Measurements from ENCODE around the gene ALPI.
"Not testable (repeated sequence)": the region's sequence is repeated elsewhere in the genome, so short reads cannot be mapped to it uniquely, and the experiment has no call there.

Gene ALPI

GRCh38 chr2:232455426-232456255, at the start of gene ALPI:
Gene ALPI, plus strand, starts transcription at chr2:232456153. Its CDS starts 47 bp downstream, at chr2:232456200.
- DNase-seq (ENCODE audit: low read depth) = no peak

- DNase-seq (ENCODE audit: low read depth) = no peak
These were observed 49.2 kb upstream of the ALPI start, which contains the start of gene ALPG for GRCh38 chr2:232406556-232407310. Gene ALPG, plus strand, starts transcription at chr2:232406844. Its CDS starts 51 bp downstream, at chr2:232406895.

- DNase-seq (ENCODE audit: low read depth) = not testable (repeated sequence)
These were observed 48.4 kb upstream of the ALPI start for GRCh38 chr2:232407428-232408150.

GRCh38 chr2:232408269-232408668, 47.7 kb upstream of the ALPI start:
- DNase-seq (ENCODE audit: low read depth) = not testable (repeated sequence)

- DNase-seq (ENCODE audit: low read depth) = not testable (repeated sequence)
These were observed 46.3 kb upstream of the ALPI start for GRCh38 chr2:232409617-232410016.

- DNase-seq (ENCODE audit: low read depth) = no peak
These were observed 45.6 kb upstream of the ALPI start for GRCh38 chr2:232410238-232410900.

DNA sequence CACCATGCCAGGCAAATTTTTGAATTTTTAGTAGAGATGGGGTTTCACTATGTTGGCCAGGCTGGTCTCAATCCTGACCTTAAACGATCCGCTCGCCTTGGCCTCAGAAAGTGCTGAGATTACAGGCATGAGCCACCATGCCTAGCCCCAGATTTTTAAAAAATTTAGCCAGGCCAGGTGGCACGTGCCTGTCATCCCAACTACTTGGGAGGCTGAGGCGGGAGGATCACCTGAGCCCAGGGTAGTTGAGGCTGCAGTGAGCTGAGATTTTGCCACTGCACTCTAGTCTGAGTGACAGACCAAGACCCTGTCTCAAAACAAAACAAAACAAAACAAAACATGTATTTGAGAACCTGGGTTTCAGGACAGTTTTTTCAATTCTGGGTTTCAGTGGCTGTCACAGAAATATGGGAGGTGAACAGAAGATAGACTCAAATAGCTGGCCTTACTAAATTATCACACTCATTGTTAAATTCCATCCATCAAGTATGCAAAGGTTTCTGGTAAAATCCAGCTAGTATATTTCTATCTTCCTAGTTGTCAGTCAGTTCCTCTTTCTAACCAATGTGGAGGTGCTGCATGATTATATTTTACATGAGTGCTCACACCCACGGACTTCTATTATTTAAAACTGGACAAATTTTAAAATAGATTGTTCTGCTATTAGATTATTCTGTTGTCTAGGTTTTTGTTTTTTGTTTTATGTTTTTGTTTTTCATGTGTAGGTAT, 43.9 kb upstream of the ALPI start:
- DNase-seq (ENCODE audit: low read depth) = no peak

DNA sequence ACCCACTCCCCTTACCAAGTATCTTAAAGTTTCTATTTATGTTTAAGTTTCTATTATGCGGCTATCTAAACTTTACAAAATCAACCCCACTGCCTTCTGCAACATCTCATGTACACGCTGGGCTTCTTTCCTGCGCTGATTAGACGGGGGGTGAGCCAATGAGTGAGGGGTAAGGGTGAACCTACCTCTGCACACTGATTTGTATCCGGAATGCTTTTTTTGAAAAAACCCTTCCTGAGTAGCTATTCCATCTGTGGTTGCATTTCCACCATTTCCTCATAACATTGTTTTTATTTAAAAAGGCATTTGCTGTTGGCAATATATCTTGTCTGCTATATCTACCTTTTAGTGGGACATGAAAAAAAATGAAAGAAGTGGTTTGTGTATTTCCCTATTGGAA, 43.0 kb upstream of the ALPI start:
- no peak for DNase-seq (ENCODE audit: low read depth)

DNA sequence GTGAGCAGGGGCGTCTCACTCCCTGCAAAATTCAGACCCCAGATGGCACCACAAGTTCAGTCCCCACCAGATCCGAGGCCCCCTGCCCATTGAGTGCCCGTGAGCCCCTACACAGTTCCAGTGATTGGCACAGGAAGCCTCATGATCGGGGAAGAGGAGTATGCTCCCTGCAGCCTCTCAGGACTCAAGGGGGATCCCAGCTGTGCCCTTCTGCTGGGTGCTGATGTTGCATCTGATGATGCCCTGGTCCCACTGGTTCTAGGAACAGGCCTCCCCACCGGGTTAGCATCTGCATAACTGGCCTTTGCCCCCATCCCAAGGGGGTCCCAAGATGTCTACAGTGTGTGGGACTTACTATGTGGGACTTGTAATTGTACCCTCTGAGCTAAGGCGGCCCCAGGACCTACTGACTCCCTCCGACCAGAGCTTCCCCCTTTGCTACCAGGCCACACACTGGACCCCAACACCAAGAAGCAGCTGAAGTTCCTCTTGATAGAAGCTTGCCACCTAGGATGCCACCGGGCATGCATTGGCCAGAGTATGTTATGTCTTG, 40.7 kb upstream of the ALPI start:
- no peak for DNase-seq (ENCODE audit: low read depth)

DNA sequence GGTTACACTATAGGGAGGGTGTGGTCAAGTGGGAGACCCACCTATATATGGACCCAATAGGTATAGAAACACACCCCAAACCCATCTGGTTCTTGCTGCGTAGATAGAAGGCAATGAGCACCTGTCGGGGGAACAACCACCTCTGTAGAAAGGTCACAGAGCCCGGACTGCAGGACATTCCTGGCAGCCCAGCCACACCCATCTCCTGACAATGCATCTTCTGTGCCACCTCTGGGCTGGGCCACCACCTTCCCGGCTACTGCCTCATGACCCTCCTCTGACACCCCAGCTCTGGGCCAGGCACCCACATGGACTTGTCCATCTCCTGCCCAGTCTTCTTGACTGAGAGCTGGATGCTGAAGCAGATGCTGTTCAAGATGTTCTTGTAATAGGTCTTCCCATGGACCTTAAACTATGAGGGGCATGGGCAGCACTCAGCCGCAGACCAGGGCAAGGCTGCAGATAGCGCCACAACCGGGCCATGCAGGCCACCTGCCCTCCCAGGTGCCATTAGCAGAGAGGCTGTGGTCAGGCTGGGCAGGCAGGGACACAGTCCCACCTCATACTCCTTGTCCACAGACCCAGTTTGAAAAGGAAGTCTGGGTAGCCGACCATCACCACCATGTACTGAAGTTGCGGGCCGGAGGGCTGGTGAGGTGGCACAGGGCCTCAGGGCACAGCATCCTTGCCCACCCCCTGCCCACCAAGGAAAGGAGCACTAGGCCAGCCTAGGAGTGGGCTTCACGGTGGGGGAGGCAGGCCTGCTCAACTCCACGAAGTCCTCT, 40.0 kb upstream of the ALPI start:
- no peak for DNase-seq (ENCODE audit: low read depth)

GRCh38 chr2:232416521-232417470, 39.2 kb upstream of the ALPI start:
- DNase-seq (ENCODE audit: low read depth) = no peak

- DNase-seq (ENCODE audit: low read depth) = no peak
These were observed 38.5 kb upstream of the ALPI start for GRCh38 chr2:232417489-232417888.

DNA sequence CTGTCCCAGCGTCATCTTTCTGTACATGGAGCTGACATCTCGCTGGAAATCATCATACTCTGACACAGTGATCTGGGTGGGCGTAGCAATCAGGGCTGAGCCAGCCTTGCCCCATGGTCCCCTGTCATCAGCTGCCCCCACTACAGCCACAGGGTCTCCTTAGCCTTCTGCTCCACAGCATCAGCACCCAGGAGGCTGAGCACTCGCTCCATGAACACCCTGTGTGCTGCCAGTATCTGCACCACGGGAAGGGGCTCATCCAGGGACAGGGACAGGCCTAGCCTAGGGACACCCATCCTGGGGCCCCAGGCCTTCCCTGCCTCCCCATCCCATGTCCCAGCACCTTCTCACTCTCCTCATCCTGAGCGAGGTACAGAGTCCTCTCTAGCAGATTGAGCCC, 37.9 kb upstream of the ALPI start:
- no peak for DNase-seq (ENCODE audit: low read depth)

DNA sequence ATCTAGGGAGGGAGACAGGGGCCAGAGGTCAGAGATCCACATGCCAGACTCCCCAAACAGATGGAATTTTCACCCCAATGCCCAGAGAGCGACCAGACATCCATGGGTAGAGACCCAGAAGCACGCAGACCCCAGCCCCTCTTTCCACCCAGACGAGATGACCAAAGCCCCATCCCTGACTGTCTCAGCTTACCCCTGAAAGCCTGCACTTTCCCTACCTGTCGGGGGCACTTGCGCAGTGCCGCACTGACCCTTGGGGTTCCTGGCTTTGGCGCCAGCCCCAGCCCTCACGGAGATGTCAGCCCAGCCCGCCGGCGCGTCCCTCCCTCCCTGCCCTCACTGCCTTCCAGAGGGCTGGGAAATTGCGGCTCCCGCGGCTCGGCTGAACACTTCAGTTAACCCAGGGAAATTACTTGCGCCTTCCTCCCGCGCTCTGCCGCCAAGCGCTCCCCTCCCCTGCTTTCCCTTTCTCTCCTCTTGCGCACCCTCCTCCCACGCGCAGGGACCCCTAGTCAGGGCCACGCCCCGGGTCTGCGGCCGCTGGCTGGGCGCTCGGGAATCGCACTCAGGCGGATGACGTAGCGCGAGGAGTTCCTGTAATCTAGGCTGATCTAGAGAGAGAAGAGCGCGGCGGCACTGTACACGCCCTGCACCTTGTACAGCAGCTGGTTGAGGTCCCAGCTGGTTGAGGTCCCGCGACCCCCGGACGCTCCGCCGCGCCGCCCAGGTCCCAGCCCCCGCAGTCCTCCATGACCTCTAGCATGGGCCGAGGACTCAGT, 37.3 kb upstream of the ALPI start:
- no peak for DNase-seq (ENCODE audit: low read depth)

- no peak for DNase-seq (ENCODE audit: low read depth)
These were observed 36.5 kb upstream of the ALPI start for GRCh38 chr2:232419245-232420072.

DNA sequence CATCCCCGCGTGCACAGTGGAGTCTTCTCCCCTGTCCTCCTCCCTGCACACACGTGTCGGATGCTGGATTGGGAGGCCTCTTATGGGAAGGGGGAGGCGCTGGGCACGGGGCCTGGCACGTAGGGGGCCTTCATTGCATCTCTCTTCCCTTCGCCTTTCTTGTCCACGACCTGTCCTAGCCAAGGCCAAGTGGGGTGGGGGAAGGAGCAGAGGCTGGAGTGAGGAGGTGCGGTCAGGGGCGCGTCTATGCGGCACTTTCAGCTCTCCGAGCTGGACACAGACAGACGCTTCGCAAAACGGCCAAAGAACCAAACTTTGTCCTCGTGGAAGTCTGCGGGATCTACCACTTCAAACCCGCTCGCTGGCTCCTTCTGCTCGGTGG, 35.9 kb upstream of the ALPI start:
- DNase-seq (ENCODE audit: low read depth) = no peak

DNA sequence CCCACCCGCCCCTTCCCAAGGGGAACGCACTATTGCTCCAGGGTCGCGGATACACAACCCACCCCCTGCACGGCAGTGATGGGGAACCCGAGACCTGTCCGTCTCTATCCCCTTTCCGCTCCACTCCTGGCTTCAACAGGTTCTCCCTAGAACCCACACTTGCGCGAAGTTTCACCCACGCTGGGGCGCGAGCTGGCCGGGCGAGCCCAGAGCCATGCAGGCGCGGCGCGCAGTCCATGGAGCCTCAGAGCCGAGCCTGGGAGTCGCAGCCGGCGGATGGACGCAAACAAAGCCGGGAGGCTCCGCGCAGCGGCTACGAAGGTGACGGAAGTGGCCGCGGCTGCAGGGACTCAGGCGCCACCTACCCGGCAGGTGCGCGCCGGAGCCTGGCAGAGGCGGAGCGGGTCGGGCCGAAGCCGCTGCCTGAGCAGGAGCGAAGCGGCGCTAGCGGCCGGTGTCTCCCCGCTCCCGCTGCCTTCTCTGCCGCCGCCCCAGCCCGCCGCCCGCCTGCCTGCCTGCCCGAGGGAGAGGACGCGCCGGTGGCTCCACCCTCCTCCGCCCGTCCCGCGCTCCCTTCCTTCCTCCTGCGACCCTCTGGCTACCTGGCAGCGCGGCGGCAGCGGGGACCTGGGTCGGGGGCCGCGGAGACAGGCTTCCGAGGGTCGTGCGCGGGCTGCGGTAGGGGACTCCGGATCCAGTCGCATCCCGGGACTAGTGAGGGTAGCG, 35.3 kb upstream of the ALPI start:
- DNase-seq (ENCODE audit: low read depth) = no peak

All from activated T-helper 1 cell treated with Interleukin-2 at 50 U/mL for 16 hours (primary cell).